ENCODE measurements around the gene STK38.

The STK38 gene

GRCh38 chr6:36563928-36564284 is 16.6 kb upstream of the STK38 start:
- no peak for DNase-seq (ENCODE audit: low spot score)

DNA sequence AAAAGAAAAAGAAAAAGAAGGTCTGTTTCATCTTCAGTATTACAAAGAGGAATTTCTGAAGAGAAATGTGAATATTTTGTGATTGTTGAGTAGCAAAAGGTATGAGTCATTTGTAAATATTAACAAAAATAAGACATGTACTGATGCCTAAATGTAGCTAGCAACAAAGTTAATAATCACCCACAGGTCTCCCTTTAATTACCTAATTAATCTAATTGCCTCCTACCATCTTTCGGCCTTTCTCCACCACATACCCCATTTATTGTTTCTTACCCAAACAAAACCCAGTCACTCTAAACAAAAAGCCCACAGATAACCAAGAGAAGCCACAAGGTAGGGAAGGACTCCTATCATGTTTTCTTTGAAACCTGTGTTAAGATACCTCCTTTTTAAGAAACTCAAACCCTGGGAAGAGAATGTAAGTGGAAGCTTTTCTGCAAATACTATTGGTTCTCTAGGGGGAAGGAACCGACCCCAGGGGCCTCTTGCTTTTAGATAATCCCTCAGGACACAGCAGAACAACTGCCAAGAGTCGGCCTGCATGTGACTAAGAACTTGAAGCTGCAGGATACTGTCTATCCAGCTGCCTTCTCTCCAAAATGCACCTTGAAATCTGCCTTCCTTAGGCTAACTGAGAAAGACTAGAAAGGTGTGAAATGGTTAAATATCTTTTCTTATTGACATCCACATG is 16.1 kb upstream of the STK38 start:
- no peak for DNase-seq (ENCODE audit: low spot score)

DNA sequence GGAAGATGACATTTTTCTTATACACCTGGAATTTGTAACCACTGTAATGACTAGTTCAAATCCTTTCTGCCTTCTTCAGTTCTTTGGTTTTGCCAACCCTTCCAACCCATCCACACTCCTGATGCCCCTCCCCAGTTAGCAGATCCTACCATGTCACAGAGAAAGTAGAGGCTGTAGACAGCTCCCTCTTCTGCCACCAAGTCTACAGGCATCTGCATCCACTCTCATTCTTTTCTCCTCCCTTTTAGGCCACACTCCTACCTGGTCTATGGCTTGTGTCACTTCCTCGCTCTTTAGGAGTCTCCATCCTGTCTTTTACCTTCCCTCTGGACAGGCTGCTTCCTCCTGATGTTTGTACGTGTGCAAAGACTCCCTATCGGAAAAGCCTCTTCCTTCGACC is 13.5 kb upstream of the STK38 start:
- no peak for DNase-seq (ENCODE audit: low spot score)

DNA sequence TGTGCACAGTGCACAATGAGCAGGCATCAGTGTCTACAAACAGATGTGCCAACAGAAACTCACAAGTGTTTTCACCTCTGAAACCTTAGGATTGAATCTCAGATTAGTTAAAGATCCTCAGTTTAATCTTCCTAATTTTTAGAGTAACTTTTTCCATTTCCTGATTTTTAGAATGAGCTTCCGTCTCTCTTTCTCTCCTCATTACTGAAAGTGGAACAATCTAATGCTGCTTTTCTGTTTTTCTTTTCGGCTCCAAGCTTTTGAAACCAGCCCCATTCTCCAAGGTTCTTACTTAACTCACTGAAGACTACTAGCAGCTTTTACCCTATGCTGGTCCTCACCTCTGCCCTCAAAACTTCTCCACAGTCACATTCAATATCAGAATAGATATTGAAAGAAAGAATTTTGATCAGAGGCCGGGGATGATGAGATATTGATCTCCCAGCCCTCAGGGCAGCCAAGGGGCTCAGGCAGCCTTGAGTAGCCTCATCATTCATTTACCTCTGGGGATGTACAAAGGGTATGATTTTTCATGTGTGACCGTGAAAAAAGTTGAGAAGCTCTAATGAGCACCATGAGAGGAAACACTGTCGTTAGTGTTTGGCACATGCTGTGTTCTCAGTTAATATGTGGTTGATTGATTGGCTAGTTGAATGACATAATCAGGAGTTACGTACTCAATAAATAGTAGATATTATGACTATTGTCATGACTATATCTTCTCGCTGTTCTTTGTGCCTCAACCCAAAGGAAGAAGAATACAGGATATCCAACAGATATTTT is 11.9 kb upstream of the STK38 start:
- no peak for DNase-seq (ENCODE audit: low spot score)

DNA sequence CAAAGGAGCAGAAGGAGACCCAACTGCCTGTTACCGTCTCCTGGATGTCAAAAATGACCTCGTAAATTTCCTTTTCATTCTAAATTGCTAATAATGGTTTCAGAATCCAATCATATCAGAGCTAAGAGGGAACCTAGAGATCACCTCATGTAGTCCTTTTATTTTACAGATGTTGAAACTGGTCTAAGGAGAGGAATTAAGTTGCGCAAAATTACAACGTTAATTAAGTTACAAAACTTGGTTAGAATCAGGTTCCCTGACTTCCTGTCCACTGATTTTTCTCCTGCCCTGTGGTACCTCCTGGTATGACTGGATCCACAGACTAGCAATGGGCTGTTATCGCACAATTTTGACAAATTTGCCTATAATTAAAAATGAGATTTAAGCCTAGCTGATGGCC is 9.0 kb upstream of the STK38 start:
- DNase-seq (ENCODE audit: low spot score), result no peak

DNA sequence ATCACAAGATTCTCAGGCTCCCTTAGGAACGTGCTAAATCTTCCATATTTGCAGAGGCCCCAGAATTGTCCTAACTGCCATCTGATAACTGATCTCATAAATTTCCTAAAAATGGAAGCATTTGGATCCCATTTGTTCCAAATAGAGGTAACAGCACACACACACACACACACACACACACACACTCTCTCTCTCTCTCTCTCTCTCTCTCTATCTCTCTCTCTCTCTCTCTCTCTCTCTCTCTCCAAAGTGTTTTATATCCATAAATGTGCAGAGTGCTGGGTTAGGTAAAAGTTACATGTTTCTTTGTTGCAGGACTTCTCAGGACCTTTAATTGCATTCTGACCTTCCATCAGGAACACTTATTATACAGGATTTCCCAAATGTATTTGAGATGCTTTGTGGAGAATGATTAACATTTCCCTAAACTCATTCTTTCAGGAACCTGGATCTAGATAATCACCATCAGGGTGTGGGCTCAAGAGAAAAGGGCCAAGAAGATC is 8.5 kb upstream of the STK38 start:
- DNase-seq (ENCODE audit: low spot score), result no peak

GRCh38 chr6:36550473-36551000 is 3.3 kb upstream of the STK38 start:
- no peak for DNase-seq (ENCODE audit: low spot score)

DNA sequence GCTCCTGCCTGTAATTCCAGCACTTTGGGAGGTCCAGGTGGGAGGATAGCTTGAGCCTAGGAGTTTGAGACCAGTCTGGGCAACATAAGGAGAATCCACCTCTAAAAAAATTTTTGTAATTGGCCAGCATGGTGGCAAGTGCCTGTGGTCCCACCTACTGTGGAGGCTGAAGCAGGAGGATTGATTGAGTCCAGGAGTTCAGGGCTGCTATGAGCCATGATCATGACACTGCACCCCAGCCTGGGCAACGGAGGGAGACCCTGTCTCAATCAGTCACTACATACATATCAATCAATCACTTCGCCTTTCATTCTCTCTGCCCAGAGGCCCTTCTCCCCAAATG is 1.1 kb upstream of the STK38 start:
- no peak for DNase-seq (ENCODE audit: low spot score)

- no peak for DNase-seq (ENCODE audit: low spot score)
These were observed 544 bp upstream of the STK38 start for GRCh38 chr6:36547646-36548400.

DNA sequence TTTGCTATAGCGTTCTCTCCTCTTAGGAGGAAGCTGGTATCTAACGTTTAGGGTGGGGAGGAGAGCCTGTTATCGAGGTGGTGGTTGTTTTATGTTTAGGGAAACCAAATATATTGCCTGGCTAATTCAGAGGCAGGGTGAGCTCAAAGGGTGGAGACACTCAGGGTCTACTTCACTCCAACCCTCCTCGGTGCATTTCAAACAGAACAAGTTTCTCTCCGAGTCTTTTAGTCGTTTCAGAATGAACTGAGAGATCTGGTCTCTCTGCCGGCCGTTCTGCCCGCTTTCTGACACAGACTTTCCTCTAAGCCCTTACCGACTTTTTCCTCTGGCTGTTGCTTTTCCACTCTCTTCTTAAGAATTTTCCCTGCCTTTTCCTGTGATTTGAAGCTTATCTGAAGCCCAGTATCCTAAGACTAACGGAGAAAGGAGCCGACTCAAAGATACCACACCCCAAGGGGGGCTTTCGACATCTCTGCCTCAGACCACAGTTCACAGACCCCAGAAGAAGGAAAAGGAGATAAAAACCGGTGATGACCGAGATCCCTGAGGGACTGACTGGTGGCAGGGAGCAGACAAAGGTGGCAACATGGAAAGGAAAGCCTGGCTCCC is 865 bp downstream of the STK38 start:
- DNase-seq (ENCODE audit: low spot score), result no peak

GRCh38 chr6:36545767-36546307 is 1.4 kb downstream of the STK38 start:
- no peak for DNase-seq (ENCODE audit: low spot score)

- DNase-seq (ENCODE audit: low spot score), result peak; percentile 88
These were observed 3.1 kb downstream of the STK38 start for GRCh38 chr6:36544228-36544627.

GRCh38 chr6:36542041-36542440 is 5.2 kb downstream of the STK38 start:
- DNase-seq (ENCODE audit: low spot score), result no peak

DNA sequence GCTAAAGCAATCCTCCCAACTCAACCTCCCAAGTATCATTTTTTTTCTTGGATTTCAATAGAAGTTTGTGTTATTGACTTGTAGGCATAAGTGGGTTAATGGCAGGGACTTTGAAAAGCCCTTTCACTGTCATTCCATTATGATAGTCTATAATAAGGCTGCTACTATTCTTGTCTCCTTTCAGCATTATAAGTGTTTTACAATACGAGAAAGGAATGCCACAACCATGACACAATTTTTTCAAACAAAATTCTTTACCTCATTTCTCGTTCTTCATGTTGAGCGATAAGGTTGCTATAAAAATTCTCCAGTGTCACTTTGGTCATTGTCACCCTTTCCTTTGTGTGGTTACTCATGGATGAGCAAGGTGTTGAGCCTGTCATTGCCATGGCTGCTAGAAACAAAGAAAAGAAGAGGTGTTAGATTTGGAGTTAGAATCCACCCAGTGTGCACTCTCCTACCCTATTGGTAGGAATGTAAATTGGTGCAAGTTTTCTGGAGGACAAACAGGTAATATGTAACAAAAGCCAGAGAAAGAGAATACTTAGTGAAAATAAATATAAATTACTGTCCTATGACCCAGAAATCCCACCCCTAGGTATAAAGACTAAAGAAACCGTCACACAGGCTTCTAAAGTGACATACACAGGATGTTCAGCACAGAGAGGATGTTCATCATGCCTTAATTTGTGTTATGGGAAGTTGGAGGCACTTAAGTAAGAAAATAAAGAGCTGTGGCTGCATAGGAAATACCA is 7.3 kb downstream of the STK38 start:
- no peak for DNase-seq (ENCODE audit: low spot score)

- DNase-seq (ENCODE audit: low spot score), result no peak
These were observed 10.3 kb downstream of the STK38 start for GRCh38 chr6:36536873-36537547.

GRCh38 chr6:36533321-36533720 is 14.0 kb downstream of the STK38 start:
- no peak for DNase-seq (ENCODE audit: low spot score)

DNA sequence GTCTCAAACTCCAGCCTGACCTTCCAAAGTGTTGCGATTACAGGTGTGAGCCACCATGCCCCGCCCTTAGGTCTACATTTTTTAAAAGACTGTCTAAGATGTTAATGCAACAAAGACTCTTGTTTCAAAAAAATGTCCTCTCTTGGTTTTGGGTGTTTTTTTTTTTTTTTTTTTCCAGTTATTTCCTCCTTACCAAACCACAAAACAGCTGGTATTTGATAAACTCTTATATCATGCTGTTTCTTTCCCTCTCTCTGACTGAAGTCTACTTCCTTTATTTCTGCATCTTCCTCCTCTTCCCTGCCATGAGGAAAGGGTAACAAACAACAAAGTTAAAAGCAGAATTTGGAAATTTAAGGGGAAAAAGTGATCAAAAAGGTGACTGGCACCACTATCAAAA is 21.2 kb downstream of the STK38 start:
- DNase-seq (ENCODE audit: low spot score), result no peak

- DNase-seq (ENCODE audit: low spot score), result no peak
These were observed 21.9 kb downstream of the STK38 start for GRCh38 chr6:36525346-36525745.

- no peak for DNase-seq (ENCODE audit: low spot score)
These were observed 22.4 kb downstream of the STK38 start for GRCh38 chr6:36524871-36525270.

DNA sequence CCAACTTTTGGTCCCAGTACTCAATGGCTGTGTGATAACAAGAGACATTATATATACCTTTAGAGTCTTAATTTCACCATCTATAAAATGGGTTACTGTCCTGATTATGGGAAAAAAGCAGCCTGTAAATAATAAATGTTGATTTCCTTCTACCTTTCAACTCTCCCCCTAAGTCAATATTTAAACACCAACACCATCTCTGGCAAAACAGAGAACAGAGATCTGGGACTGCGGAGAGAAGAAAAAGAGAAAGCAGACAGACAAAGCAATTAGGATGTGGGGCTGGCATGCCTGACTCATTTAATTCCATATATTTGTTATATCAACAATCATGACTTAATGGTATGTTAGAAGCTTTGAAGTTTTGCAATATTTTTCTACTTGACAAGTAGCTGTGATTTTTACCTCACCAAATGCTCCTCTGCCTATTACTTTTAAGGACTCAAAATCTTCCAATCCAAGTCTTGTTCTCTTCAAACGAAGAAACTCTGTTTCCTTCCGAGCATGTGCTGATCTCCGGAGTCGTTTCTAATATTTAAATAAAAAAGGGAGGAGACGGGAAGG is 23.3 kb downstream of the STK38 start:
- no peak for DNase-seq (ENCODE audit: low spot score)

Measured in GM03348 (cell line).